HepG2 (cell line): ENCODE data around the gene PTPRD. TPM values are rescaled to one million over a fixed set of nuclear protein-coding genes. Genes with fewer than 3 reads are reported as not detected.

ENCODE experiments used
- ATAC-seq: fragments of 200-7000 bp; cut with Tn5 transposase; 3 replicates; pipeline ENCODE4 v1.9.1; 2020; ENCODE audit warnings: mild to moderate bottlenecking, moderate library complexity
- BruUV-seq: library from RNA; stranded (reverse); fragments of 400-500 nt; replicated peaks from 2 replicates; lab custom pipeline; 2021; lab: Mats Ljungman, UMichigan
- CTCF ChIA-PET: fragments of 300-600 bp; formaldehyde crosslinking; extraction: SDS; loops from one replicate; lab custom pipeline; 2021; ENCODE audit warnings: low total read pairs, inconsistent platforms, low intra/inter-chr PET ratio; lab: Yijun Ruan, JAX
- POLR2A ChIA-PET: fragments of 350-600 bp; sonication (Branson Sonifier 250); formaldehyde crosslinking; loops from one replicate; lab custom pipeline; 2020; ENCODE audit warnings: antibody characterized with exemption, inconsistent platforms; lab: Yijun Ruan, JAX
- DNase-seq: peaks from one replicate; pipeline ENCODE4 v3.0.0-alpha.2; 2015; ENCODE audit warnings: low spot score
- FAIRE-seq: peaks from 3 replicates; lab custom pipeline; 2011; peaks lifted over from hg19 to GRCh38; lab: Jason Lieb, UNC
- H2AFZ ChIP-seq: one replicate; pipeline ENCODE4 v1.6.1; 2011; ENCODE audit warnings: low read length, inconsistent platforms
- H3K27ac ChIP-seq: fragments of 300-600 bp; 3 replicates; pipeline ENCODE4 v1.8.0; 2011; ENCODE audit warnings: mixed run types, mild to moderate bottlenecking, mixed read lengths, low read length, inconsistent platforms; ENCODE audit not compliant: insufficient read depth; ENCODE audit errors: extremely low read length
- H3K27me3 ChIP-seq, 2 experiments: fragments of 200-600 bp in 1 of 2; 2 replicates in 1 of 2; 3 replicates in 1 of 2; pipeline versions ENCODE4 v1.6.0 to v1.8.0; 2011; ENCODE audit warnings: low read length in 2 of 2, mild to moderate bottlenecking in 2 of 2, moderate library complexity in 2 of 2, inconsistent platforms in 1 of 2; ENCODE audit not compliant: insufficient read depth in 2 of 2, control insufficient read depth in 1 of 2
- H3K36me3 ChIP-seq, 2 experiments: fragments of 200-600 bp in 1 of 2; replicated peaks in 1 of 2; 2 replicates in 1 of 2; 3 replicates in 1 of 2; pipeline versions ENCODE4 v1.5.1 to v1.8.0; 2011; ENCODE audit warnings: low read length in 2 of 2, inconsistent platforms in 1 of 2; ENCODE audit not compliant: insufficient read depth in 2 of 2, control insufficient read depth in 1 of 2
- H3K4me1 ChIP-seq: 2 replicates; pipeline ENCODE4 v1.5.1; 2012; ENCODE audit warnings: low read length, inconsistent platforms; ENCODE audit not compliant: insufficient read depth
- H3K4me2 ChIP-seq: 2 replicates; pipeline ENCODE4 v1.6.0; 2011; ENCODE audit warnings: low read depth, low read length, inconsistent platforms
- H3K4me3 ChIP-seq, 3 experiments: fragments of 200-600 bp in 1 of 3; sonication (generic), shearing (Covaris generic) in 1 of 3; replicated peaks in 1 of 3; 2 replicates each; pipeline ENCODE4 v1.5.1; 2011 to 2016; ENCODE audit warnings: low read length in 3 of 3, inconsistent platforms in 2 of 3, low read depth in 2 of 3, mild to moderate bottlenecking in 2 of 3, control low read depth in 1 of 3, mixed read lengths in 1 of 3; ENCODE audit not compliant: insufficient read depth in 1 of 3
- H3K79me2 ChIP-seq: one replicate; pipeline ENCODE4 v1.6.1; 2011; ENCODE audit warnings: low read length, inconsistent platforms; ENCODE audit not compliant: insufficient read depth
- H3K9ac ChIP-seq: 2 replicates; pipeline ENCODE4 v1.6.0; 2011; ENCODE audit warnings: mild to moderate bottlenecking, low read depth, low read length, inconsistent platforms; ENCODE audit not compliant: insufficient read depth
- H3K9me3 ChIP-seq: 2 replicates; pipeline ENCODE4 v1.5.1; 2012; ENCODE audit warnings: mild to moderate bottlenecking, low read length
- H4K20me1 ChIP-seq: 2 replicates; pipeline ENCODE4 v1.6.0; 2011; ENCODE audit warnings: inconsistent platforms, mild to moderate bottlenecking, low read length, moderate library complexity; ENCODE audit not compliant: insufficient read depth
- FOSL1 ChIP-seq: sonication (generic); formaldehyde crosslinking; IDR thresholded peaks from 2 replicates; pipeline ENCODE4 v1.9.0; 2021; ENCODE audit warnings: missing genetic modification reagents, borderline replicate concordance
- FOXK1 ChIP-seq: sonication (generic); formaldehyde crosslinking; IDR thresholded peaks from 2 replicates; pipeline ENCODE4 v1.4.0; 2020; ENCODE audit warnings: low read depth, missing genetic modification reagents, borderline replicate concordance
- JUND ChIP-seq: sonication (generic); formaldehyde crosslinking; IDR thresholded peaks from 2 replicates; pipeline ENCODE4 v1.8.0; 2022; ENCODE audit warnings: mild to moderate bottlenecking, missing genetic modification reagents
- KDM3A ChIP-seq: IDR thresholded peaks from 2 replicates; pipeline ENCODE4 v1.6.1; 2018; ENCODE audit warnings: low read depth, missing compliant biosample characterization
- RXRA ChIP-seq: sonication (generic); formaldehyde crosslinking; IDR thresholded peaks from 2 replicates; pipeline ENCODE4 v1.5.1; 2020; ENCODE audit warnings: missing genetic modification reagents
- SATB2 ChIP-seq: sonication (generic); formaldehyde crosslinking; IDR thresholded peaks from 2 replicates; pipeline ENCODE4 v1.5.0; 2020; ENCODE audit warnings: missing genetic modification reagents
- SMAD3 ChIP-seq: sonication (generic); formaldehyde crosslinking; IDR thresholded peaks from 2 replicates; pipeline ENCODE4 v1.4.0; 2020; ENCODE audit warnings: missing genetic modification reagents
- SP2 ChIP-seq: sonication (generic); formaldehyde crosslinking; IDR thresholded peaks from 2 replicates; pipeline ENCODE4 v1.5.1; 2020; ENCODE audit warnings: mild to moderate bottlenecking, missing genetic modification reagents
- ZNF33A ChIP-seq: sonication (generic); formaldehyde crosslinking; IDR thresholded peaks from 2 replicates; pipeline ENCODE4 v1.5.1; 2020; ENCODE audit warnings: missing genetic modification reagents, mild to moderate bottlenecking, moderate library complexity, borderline replicate concordance
- ZNF546 ChIP-seq: sonication (generic); formaldehyde crosslinking; conservative IDR thresholded peaks from 2 replicates; pipeline ENCODE4 v1.8.1; 2023; ENCODE audit warnings: mild to moderate bottlenecking, missing genetic modification reagents
- ZNF562 ChIP-seq: sonication (generic); formaldehyde crosslinking; IDR thresholded peaks from 2 replicates; pipeline ENCODE4 v1.8.0; 2022; ENCODE audit warnings: missing genetic modification reagents, borderline replicate concordance
- ZNF670 ChIP-seq: sonication (generic); formaldehyde crosslinking; IDR thresholded peaks from 2 replicates; pipeline ENCODE4 v1.8.0; 2022; ENCODE audit warnings: mild to moderate bottlenecking, missing genetic modification reagents, borderline replicate concordance
- ZNF777 ChIP-seq: sonication (generic); formaldehyde crosslinking; IDR thresholded peaks from 2 replicates; pipeline ENCODE4 v1.4.0; 2020; ENCODE audit warnings: missing genetic modification reagents
- ZNF879 ChIP-seq: sonication (generic); formaldehyde crosslinking; IDR thresholded peaks from 2 replicates; pipeline ENCODE4 v1.8.1; 2023; ENCODE audit warnings: missing genetic modification reagents
- in situ Hi-C: cut with HindIII; loops from 2 replicates; pipeline ENCODE4 v1.10.0; 2017; ENCODE audit warnings: low pct_unique_long_range_greater_than_20kb; ENCODE audit not compliant: extremely low pct_ligation_motif_present
- intact Hi-C: fragments of 100-400 bp; cut with micrococcal nuclease; formaldehyde crosslinking; loops from one replicate; pipeline ENCODE4 v1.10.0; 2022; ENCODE audit not compliant: unreplicated experiment
- polyA plus RNA-seq, 8 experiments: library from polyadenylated mRNA; depleted of rRNA in 3 of 8; stranded (reverse) in 7 of 8; unstranded in 1 of 8; fragments of >200 nt; fragmentation: Illumina TruSeq in 4 of 8; extraction: Trizol in 4 of 8; gene quantifications; 2 replicates each; pipeline versions ENCODE4 v1.2.1 to v1.2.3, GENCODE V29; 2011 to 2016; ENCODE audit warnings: low read depth in 4 of 8, missing spikeins in 1 of 8, mixed read lengths in 1 of 8; ENCODE audit not compliant: insufficient read depth in 1 of 8
- total RNA-seq, 5 experiments: library from RNA; depleted of rRNA; stranded (reverse); fragments of >200 nt; fragmentation: Illumina TruSeq; extraction: Trizol; gene quantifications; 2 replicates each; pipeline ENCODE4 v1.2.3, GENCODE V29; 2016; ENCODE audit warnings: low read depth in 1 of 5
- TF ChIP-seq, protein P1 (sequence below): fragments of 450-650 bp; IDR thresholded peaks from 2 replicates; pipeline ENCODE4 v1.6.1; 2016
- TF ChIP-seq, protein P2 (sequence below): IDR thresholded peaks from 2 replicates; pipeline ENCODE4 v1.6.1; 2016; ENCODE audit warnings: low read depth, control low read depth
- TF ChIP-seq, protein P3 (sequence below): sonication (generic); formaldehyde crosslinking; IDR thresholded peaks from 2 replicates; pipeline ENCODE4 v1.4.0; 2020; ENCODE audit warnings: missing genetic modification reagents, mild to moderate bottlenecking, borderline replicate concordance

The PTPRD gene
- total and polyA plus RNA-seq, 2 of the 13 experiments (the other 11 are each of a cell fraction or from before 2014, with no cell fraction given) = 0.05 TPM; not detected in 1

DNA sequence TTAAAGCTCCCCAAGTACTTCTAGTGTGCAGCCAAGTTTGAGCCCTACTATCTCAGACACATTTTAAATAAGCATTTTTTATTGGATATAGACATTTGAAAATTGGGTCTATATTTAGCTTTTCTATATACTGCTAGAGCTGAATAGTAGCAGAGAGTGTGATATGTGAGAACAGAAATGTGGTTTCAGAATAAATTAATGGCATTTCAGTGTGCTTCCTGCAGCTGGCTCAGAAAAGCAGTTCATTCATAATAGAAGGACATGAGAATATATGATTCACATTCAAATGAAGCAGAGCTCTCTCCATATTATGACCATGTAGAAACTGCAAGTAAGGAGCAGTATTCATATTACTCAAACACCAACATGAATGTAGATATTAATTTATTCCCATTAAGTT, 464.0 kb downstream of the PTPRD start:
- ATAC-seq = no peak
- intact Hi-C loops = no loop called here
- Histone ChIP-seq H3K4me2 (no peak overlapping the region), H3K27ac (no peak overlapping the region), H2AFZ (no peak overlapping the region), H3K9ac (no peak overlapping the region), H3K79me2 (no peaks in the 10 kb centered on the region), H4K20me1 (no peaks in the 10 kb centered on the region), H3K4me1 (peaks cover 20% of the 10 kb centered on the region), H3K9me3 (no peaks in the 10 kb centered on the region), H3K36me3 (no peaks in the 10 kb centered on the region), H3K4me3 (no peak overlapping the region), H3K27me3 (no peaks in the 10 kb centered on the region)
- FAIRE-seq = no peak
- in situ Hi-C loops = no loop called here
- ChIA-PET POLR2A (no interaction called here), CTCF (no interaction called here)
- DNase-seq = no peak
- no TSS peak for BruUV-seq
- TF ChIP-seq ZNF777 = no peak
- no peak for TF ChIP-seq SMAD3 (CRISPR knock-in tag)
- TF ChIP-seq FOSL1 (CRISPR knock-in tag) = no peak
- TF ChIP-seq JUND = no peak
- no peak for TF ChIP-seq ZNF562 (CRISPR knock-in tag)
- no peak for TF ChIP-seq ZNF670 (CRISPR knock-in tag)
- TF ChIP-seq, protein P1, sequence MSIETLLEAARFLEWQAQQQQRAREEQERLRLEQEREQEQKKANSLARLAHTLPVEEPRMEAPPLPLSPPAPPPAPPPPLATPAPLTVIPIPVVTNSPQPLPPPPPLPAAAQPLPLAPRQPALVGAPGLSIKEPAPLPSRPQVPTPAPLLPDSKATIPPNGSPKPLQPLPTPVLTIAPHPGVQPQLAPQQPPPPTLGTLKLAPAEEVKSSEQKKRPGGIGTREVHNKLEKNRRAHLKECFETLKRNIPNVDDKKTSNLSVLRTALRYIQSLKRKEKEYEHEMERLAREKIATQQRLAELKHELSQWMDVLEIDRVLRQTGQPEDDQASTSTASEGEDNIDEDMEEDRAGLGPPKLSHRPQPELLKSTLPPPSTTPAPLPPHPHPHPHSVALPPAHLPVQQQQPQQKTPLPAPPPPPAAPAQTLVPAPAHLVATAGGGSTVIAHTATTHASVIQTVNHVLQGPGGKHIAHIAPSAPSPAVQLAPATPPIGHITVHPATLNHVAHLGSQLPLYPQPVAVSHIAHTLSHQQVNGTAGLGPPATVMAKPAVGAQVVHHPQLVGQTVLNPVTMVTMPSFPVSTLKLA = no peak
- no peak for TF ChIP-seq KDM3A (CRISPR knock-in tag)
- TF ChIP-seq SP2 (CRISPR knock-in tag) = no peak
- TF ChIP-seq, protein P2, sequence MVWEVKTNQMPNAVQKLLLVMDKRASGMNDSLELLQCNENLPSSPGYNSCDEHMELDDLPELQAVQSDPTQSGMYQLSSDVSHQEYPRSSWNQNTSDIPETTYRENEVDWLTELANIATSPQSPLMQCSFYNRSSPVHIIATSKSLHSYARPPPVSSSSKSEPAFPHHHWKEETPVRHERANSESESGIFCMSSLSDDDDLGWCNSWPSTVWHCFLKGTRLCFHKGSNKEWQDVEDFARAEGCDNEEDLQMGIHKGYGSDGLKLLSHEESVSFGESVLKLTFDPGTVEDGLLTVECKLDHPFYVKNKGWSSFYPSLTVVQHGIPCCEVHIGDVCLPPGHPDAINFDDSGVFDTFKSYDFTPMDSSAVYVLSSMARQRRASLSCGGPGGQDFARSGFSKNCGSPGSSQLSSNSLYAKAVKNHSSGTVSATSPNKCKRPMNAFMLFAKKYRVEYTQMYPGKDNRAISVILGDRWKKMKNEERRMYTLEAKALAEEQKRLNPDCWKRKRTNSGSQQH (CRISPR knock-in tag) = no peak
- TF ChIP-seq ZNF33A = no peak
- TF ChIP-seq, protein P3, sequence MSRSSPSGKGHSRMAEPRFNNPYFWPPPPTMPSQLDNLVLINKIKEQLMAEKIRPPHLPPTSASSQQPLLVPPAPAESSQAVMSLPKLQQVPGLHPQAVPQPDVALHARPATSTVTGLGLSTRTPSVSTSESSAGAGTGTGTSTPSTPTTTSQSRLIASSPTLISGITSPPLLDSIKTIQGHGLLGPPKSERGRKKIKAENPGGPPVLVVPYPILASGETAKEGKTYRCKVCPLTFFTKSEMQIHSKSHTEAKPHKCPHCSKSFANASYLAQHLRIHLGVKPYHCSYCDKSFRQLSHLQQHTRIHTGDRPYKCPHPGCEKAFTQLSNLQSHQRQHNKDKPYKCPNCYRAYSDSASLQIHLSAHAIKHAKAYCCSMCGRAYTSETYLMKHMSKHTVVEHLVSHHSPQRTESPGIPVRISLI (CRISPR knock-in tag) = no peak
- TF ChIP-seq ZNF879 (CRISPR knock-in tag) = no peak
- no peak for TF ChIP-seq SATB2 (CRISPR knock-in tag)
- no peak for TF ChIP-seq FOXK1
- TF ChIP-seq ZNF546 (CRISPR knock-in tag) = no peak
- TF ChIP-seq RXRA (CRISPR knock-in tag) = no peak
